IPS-11a (cell line): ENCODE measurements around the gene GPR152.
"Not testable (repeated sequence)": the region's sequence is repeated elsewhere in the genome, so short reads cannot be mapped to it uniquely, and the experiment has no call there.

ENCODE experiments used
- H3K4me3 ChIP-seq: one replicate; pipeline ENCODE4 v1.5.1; 2013; ENCODE audit warnings: low read depth, low read length, control low read depth

GPR152 gene

DNA sequence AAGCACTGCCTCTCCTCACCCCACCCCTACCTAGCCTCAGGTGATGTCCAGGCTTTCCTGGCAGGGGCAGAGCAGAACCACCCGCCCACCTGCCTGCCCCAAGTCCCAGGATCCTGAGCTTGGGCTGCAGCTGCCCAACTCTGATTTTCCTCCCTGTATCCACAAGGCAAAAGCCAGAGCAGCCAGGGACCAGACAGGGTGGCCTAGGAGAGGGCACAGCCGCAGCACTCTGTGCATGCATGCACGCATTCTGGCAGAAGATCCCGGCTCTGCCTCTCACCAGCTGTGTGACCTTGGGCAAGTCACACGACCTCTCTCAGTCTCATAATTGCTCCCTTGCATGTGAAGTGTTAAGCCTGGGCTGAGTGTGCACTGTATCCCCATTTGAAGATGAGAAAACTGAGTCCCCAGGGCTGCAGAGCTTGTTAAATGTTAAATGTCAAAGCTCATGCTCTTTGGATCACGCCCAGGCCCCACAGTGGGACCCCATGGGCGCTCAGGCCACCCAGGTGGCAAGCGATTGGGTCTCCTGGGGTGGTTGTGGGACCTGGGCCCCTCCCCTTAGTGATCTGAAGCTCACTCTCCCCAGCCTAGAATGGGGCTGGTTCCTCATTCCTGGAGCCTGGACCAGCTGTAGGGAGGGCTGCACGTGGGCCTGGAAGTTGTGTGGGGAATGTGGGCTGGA is 39.9 kb downstream of the GPR152 start:
- no peak overlapping the region for H3K4me3 ChIP-seq

DNA sequence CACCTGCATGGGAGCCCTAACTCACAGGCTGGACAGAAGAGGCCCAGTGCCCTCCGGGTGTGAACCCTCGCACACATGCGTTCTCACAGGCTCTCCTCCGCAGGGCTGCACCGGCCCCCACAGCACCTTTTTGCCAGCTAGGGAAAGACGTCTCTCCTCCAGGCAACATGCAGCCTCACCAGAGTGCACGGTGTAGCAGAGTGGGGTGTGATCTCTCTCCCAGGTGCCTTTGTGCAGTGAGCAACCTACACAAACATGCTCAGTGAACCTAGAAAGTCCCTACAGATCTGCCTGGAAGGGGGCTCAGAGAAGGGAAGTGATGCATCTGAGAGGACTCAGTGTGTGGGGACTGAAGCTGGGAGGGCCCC is 40.8 kb downstream of the GPR152 start:
- H3K4me3 ChIP-seq = no peak overlapping the region

DNA sequence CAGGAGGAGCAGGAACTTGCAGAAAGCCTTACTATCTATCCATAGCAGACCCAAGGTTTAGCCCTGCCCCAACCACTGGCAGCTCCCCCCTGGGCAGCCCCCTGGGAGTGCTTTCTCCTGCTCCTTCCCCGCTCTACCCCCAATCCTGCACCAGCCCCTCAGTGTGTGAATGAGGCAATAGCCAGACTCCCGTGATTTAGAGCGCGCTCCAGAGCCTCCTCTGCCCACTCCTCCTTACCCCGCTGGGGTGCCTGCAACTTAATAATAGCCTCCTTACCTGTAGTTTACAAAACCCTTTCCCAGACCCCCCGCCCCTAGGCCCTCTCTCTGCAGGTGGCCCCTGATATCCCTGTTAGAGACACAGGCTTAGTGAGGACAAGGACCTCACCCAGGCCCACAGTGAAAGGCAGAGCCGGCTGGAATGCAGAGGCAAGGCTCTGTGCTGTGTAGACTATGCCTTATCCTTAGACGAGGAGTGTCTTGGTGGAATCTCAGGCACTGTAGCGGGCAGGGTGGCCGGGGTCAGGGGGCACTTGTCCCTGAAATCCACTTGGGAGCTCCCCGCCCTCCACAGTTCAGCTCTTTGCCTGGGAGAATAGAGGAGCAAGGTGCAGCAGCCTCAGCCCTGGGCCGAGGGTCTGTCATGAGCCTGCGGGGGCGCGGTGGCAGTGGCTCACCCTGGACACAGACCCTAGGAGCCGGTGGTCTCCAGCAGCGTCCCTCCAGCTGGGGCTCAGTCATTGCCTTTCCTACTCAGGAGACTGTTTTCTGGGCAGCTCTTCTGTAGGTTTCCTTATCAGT is 41.3 kb downstream of the GPR152 start:
- H3K4me3 ChIP-seq = no peak overlapping the region

DNA sequence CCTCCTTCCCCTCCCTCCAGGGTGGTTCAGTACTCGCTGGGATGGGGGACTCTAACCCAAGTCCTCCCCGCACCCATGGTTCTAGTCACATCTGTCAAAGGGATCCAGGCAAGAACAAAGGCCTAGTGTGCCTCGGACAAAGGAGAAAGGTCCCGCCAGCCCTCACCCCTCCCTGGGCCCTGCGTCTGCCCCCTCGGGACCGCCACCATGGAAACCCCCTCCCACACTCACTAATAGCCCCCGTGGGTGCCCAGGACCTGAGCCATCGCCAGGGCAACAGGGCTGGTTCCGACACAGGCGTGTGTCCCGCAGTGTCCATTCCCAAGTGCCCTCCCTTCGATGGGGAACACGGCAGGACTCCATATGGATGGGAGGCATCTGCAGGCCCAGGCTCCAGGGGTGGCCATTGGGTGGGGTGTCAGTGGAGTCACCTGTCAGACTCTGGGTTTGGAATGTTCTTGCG is 42.1 kb downstream of the GPR152 start:
- no peak overlapping the region for H3K4me3 ChIP-seq

DNA sequence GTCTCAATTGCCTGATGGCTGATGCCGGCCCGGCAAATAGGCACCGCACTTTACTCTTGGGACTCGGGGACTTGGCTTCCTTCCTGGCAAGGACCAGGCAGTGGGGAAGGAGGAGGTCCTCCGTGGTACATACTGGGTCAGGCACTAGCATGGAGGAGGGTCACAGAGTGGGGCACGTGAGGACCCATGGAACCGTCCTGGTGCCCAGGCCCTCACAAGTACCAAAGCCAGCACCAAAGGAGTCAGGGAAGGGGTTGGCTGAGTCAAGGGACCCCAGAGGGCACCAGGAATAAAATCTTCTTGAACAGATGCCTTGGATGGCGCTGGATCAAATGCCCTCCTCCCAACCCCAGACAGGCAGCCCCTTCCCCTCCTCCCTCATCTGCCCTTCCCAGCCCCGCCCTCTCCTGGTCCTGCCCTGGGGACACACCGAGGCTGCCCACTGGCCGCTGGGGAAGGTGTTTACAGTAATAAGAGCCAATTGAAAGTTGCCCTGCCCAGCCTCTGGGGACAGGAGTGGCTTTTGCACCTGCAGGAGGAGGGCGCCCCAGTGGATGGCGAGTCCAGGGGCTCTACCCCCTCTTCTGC is 42.7 kb downstream of the GPR152 start:
- H3K4me3 ChIP-seq = no peak overlapping the region

DNA sequence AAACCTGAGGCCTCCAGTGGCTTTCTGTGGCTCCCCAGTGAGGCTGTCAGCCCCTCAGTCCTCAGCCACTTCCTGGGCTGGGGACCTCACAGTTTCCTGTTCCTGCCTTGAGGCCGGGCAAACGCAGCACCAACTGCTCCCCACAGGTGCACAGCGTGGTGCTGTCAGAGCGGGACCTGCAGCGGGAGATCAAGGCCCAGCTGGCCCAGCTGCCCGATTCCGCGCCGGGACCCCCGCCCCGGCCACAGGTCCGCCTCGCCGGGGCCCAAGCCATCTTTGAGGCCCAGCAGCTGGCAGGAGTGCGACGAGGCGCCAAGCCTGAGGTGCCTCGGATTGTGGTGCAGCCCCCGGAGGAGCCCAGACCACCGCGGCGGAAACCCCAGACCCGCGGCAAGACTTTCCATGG is 43.3 kb downstream of the GPR152 start:
- no peak overlapping the region for H3K4me3 ChIP-seq

DNA sequence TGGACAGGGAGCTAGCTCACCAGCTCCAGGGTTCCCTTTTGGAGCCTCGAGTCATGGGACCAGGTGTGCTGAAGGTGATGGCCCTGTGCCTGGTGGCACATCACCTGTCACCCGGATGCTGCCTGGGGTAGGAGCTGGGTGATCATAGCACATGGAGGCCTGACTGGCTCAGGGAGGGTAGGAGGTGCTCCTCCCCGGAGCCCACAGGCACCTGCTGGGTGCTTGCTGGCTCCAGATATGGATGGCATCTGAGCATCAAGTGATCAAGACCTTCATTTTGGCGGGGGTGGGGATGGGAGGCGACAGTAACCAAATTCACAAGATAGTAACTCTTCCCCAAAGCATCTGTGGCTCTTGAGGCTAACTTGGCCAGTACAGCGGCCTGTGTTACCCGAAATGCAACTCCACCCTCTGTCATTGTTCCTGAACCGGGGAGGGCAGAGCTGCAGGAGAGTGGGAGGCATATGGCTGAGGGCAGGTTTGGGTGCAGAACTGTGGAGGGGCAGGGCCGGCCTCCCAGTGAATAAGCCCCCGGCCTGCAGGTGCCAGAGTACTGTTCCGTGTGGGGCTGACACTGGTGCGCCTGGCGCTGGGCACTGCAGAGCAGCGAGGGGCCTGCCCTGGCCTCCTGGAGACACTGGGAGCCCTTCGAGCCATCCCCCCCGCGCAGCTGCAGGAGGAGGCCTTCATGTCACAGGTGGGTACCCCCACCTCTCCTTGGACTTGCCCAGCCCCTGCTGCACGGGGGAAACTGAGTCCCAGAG is 43.9 kb downstream of the GPR152 start:
- no peak overlapping the region for H3K4me3 ChIP-seq

DNA sequence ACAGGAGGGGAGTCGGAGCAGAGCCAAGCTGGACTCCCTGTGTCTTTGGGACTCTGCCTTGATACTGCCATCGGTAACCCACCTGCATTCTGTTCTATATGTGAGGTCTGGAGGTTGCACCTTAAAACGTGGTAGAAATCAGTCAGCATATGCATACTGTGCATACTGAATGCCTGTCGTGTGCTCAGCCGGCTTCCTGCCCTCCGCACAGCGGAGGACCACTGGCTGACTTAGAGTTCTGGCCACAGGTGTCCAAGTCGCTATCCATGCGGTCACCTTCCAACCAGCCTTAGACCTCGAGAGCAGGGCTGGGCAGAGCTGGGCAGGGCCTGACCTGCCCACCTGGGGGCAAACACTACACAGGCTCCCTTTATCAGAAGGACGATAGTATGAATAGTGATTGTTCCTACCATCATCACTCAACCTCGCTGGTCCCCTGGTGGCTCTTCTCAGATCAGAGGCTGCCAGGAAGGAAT is 44.8 kb downstream of the GPR152 start:
- no peak overlapping the region for H3K4me3 ChIP-seq

DNA sequence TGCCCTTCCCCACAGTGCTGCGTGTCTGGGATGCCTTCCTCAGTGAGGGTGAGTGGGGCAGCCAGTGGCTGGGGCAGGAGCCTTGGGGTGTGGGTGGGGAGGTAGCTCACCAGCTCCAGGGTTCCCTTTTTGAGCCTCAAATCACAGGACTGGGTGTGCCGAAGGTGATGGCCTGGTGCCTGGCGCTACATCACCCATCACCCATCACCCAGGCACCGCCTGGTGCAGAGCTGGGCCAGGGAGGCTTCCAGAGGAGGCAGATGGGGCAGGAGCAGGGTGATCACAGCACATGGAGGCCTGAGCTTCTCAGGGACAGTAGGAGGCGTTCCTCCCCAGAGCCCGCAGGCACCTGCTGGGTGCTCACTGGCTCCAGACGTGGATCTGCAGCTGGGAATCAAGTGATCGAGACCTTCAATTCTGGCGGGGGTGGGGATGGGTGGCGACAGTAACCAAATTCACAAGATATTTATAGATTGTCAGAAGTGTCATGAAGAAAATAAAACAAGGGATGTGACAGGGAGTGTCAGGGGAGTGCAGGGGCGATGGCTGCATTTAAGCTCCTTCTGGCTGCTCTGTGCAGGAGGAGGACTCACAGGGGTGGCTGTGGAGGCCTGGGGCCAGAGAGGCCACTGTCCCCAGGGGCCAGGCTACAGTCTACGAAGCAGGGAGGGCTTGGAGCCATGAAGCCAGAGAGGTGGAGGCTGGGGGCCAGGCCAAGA is 45.4 kb downstream of the GPR152 start:
- no peak overlapping the region for H3K4me3 ChIP-seq

DNA sequence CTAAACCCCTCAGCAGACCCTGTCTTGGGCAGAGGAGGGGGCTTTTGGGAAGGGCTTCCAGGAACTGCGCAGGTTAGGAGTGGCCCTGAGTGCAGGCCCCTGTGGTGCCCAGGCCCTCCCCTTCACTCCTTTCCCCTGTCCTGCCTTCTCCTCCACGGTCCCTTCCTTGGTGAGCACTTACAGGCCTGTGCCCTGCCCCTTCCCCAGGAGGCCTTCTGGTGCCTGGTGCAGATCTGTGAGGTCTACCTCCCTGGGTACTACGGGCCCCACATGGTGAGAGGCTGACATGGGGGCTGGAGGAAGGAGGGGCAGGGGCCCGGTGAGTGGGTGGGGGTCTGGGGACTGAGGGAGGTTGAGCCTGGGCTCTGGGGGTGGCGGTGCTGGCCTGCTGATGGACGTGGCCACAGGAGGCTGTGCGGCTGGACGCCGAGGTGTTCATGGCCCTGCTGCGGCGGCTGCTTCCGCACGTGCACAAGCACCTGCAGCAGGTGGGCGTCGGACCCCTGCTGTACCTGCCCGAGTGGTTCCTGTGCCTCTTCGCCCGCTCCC is 46.0 kb downstream of the GPR152 start:
- H3K4me3 ChIP-seq = no peak overlapping the region

DNA sequence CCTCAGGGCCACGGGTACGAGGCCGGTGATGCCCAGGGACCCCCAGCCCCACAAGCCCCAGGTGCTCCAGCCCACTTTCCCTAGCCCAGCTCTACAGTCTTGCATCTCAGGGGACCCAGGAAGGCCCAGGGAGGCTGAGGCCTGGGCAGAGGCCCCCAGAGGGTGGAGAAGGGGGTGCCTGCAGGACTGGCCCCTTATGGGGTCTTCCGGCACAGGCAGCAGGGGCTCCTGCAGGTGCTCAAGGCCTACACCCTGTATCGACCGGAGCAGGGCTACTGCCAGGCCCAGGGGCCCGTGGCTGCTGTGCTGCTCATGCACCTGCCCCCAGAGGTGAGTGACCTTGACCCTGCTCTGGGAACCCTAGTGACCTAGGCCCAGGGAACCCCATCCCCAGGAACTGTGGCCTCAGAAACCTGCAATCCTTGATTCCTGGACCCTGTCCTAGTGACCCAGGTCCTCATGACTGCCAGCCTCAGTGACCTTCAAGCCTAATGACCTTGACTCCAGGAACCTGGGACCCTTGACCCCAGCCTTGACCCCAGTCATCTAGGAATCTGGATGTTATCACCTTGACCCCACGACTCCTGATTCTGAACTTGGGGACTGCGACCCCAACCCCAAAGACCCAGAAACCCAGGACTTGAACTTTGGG is 46.7 kb downstream of the GPR152 start:
- no peak overlapping the region for H3K4me3 ChIP-seq

DNA sequence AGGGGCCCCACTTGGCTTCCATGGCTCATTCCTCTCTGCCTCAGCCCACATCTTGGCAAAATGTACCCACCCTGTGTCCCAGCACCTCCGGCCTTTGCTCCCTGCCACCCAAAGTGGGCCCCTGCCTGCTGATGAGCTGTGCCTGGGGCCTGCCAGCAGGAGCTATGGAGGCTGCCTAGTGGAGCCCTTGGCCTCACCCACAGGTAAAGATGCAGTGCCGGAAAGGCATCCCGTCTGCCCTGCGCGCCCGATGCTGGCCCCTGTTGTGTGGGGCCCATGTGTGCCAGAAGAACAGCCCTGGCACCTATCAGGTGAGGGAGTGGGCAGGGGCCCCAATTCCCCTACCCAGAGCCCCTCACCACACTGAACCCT is 47.3 kb downstream of the GPR152 start:
- H3K4me3 ChIP-seq = no peak overlapping the region

DNA sequence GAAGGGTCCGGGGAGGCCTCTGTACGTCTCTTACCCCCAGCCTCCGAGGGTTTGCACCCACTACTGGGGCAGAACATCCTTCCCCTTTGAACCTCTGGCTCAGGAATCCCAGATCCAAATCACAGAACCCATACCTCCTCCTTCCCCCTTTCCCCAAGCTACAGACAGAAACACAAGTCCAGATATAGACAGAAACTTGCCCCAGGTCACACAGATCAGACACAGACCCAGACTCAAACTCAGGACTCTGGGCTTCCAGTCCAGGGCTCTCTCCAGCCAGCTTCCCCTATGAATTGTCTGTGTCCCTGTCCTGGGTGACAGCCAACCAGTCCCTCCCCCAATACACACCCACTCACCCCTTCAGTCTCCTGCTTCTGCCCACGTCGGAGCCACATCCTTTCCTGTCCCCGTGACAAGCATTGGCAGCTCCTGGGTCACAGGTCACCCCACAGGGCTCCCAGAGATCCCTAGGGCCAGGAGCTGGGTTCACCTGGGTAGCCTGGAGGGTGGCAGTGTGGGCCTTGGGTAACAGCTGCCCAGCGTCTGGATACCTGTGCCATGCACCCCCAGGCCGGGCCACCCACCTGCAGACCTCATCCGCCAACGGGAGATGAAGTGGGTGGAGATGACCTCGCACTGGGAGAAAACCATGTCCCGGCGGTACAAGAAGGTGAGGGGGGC is 47.9 kb downstream of the GPR152 start:
- no peak overlapping the region for H3K4me3 ChIP-seq

DNA sequence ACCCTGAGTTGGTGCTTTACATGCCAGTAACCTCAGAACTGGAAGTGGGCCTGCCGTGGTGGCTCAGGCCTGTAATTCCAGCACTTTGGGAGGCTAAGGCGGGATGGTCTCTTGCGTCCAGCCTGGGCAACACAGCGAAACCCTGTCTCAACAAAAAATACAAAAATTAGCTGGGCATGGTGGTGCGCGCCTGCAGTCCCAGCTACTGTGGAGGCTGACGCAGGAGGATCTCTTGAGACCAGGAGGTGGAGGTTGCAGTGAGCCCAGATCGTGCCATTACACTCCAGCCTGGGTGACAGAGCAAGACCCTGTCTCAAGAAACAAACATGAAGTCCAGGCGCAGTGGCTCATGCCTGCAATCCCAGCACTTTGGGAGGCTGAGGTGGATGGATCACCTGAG is 49.4 kb downstream of the GPR152 start:
- H3K4me3 ChIP-seq = not testable (repeated sequence)

DNA sequence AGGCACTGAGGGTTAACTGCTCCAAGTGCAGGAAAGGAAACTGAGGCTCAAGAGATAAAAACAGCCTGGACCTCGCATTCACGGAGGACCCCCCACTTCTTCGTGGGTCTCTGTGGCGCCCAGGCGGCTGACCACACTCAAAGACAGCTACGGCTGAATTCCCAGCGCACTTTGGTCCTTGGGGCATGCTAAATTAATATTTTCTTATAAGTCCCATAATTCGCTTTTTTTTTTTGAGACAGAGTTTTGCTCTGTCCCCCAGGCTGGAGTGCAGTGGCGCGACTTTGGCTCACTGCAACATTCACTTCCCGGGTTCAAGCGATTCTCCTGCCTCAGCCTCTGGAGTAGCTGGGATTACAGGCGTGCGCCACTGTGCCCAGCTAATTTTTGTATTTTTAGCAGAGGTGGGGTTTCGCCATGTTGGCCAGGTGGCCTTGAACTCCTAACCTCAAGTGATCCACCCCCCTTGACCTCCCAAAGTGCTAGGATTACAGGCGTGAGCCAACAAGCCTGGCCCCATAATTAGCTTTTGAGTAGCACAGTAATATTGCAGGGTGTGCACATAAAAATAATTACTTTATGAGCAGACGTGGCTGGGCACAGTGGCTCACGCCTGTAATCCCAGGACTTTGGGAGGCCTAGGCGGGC is 50.2 kb downstream of the GPR152 start:
- not testable (repeated sequence) for H3K4me3 ChIP-seq

DNA sequence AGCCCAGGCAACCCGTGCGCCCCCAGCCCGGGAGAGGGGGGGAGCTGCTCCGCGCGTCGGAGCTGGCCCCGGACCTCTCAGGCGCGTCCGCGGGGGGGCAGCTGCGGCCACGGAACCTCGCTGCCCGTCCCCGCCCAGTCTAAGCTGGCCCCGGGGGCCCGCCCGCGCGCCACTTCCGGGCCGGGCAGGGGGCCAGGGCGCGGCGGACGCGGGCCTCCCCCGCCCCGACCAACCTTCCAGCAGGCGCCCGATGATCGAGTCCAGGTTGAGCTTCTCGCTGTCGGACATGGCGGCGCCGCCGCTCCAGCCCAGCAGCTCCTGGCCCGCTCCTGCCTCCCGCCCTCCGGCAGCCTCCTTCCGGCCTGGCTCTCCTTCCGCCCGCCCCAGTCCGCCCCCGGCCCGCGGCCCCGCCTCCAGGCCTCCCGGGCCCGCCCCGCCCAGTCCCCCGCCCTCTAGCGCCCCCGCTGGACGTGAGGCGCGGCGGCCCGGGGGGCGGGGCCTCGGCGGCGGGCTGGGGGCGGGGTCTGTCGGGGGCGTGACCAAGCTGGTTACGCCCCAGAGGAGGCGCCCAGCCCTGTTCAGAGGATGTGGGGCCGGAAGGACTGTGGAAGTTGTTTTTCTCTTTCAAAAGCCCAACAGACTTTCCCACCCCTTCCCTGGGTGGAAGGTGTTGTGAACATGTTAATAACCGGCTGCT is 50.9 kb downstream of the GPR152 start, which contains the start of gene PPP1CA:
TSS of gene PPP1CA (minus strand) at position 364 of the 697 bp plus-strand sequence. CDS start at position 288, 76 bp downstream.
- peak within 1 kb of the TSS; percentile 78 for H3K4me3 ChIP-seq
